Activated B cell treated with CpG ODN at 0.5 μM for 24 hours (primary cell): ENCODE measurements around the gene TCEA2. TPM values are rescaled to one million over a fixed set of nuclear protein-coding genes. Genes with fewer than 3 reads are reported as not detected.

Source experiments
- ATAC-seq: fragments of 200-7000 bp; cut with Tn5 transposase; one replicate; pipeline ENCODE4 v1.10.0; 2021; ENCODE audit warnings: low read depth, mild to moderate bottlenecking, moderate library complexity
- CTCF ChIA-PET: fragments of 350-600 bp; sonication (Branson Sonifier 250); formaldehyde crosslinking; loops from one replicate; lab custom pipeline; 2021; ENCODE audit warnings: antibody characterized with exemption; lab: Charles Lee
- POLR2A ChIA-PET: fragments of 350-600 bp; sonication (Branson Sonifier 250); formaldehyde crosslinking; loops from one replicate; lab custom pipeline; 2021; ENCODE audit warnings: antibody characterized with exemption; lab: Charles Lee
- DNase-seq: peaks from one replicate; pipeline ENCODE4 v3.0.0; 2022
- H3K27ac Mint-ChIP-seq: one replicate; pipeline ENCODE4 v1.8.0; 2020; ENCODE audit warnings: mixed read lengths
- H3K27me3 Mint-ChIP-seq: one replicate; pipeline ENCODE4 v1.8.0; 2021; ENCODE audit warnings: mixed read lengths
- H3K36me3 Mint-ChIP-seq: one replicate; pipeline ENCODE4 v1.8.0; 2021; ENCODE audit warnings: low read depth, mixed read lengths
- H3K4me1 Mint-ChIP-seq: one replicate; pipeline ENCODE4 v1.8.0; 2021; ENCODE audit warnings: mixed read lengths
- H3K4me3 Mint-ChIP-seq: one replicate; pipeline ENCODE4 v1.8.0; 2020; ENCODE audit warnings: mild to moderate bottlenecking, mixed read lengths
- H3K9me3 Mint-ChIP-seq: one replicate; pipeline ENCODE4 v1.8.0; 2020; ENCODE audit warnings: mixed read lengths
- intact Hi-C: fragments of 100-400 bp; cut with micrococcal nuclease; formaldehyde crosslinking; loops from one replicate; pipeline ENCODE4 v1.15.1; 2024
- total RNA-seq: library from RNA; stranded (reverse); gene quantifications from 2 replicates; pipeline ENCODE4 v1.2.3, GENCODE V29; 2022
- TF ChIP-seq, protein P1 (sequence below): fragments of 200-600 bp; IDR thresholded peaks from one replicate; pipeline ENCODE4 v1.8.0; 2022; ENCODE audit warnings: antibody characterized with exemption, mild to moderate bottlenecking

The TCEA2 gene
- total RNA-seq, 1 donor from 2014 or later = 20.3 TPM

DNA sequence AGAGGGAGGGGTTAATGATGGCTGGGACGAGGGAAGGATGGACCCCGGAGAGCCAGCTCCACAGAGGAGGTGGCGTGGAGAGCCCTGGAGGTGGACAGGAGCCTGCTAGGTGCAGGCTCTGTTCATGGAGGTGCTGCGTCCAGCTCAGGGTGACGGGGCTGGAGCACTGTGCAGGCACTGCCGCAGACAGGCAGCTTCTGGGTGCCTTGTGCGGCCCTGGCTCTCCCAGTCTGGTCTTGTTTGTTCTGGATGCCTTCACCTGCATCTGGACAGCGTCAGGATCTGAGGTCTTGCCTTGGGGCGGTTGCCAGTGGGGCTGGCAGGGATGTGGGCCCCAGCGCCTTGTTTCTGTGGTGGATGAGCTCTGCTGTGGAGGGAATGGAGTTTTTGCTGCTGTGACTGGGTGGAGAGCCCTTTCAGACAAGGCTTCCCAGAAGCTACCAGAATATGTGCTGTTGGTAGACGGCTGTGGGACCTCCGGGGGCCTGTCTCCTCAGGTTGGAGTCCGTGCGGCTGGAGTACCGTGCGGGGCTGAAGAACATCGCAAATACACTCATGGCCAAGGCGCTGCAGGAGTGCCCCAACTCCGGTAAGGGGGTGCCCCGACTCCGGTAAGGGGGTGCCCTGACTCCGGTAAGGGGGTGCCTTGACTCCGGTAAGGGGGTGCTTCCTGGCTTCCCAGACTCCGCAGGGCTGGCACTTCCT lies 34.9 kb upstream of the TCEA2 start:
- Mint-ChIP-seq H3K27ac (no peak overlapping the region), H3K27me3 (no peaks in the 10 kb centered on the region), H3K4me3 (no peak overlapping the region), H3K9me3 (no peaks in the 10 kb centered on the region), H3K4me1 (no peaks in the 10 kb centered on the region), H3K36me3 (peaks cover 91% of the 10 kb centered on the region)
- DNase-seq (no peak), ATAC-seq (no peak)
- TF ChIP-seq, protein P1, sequence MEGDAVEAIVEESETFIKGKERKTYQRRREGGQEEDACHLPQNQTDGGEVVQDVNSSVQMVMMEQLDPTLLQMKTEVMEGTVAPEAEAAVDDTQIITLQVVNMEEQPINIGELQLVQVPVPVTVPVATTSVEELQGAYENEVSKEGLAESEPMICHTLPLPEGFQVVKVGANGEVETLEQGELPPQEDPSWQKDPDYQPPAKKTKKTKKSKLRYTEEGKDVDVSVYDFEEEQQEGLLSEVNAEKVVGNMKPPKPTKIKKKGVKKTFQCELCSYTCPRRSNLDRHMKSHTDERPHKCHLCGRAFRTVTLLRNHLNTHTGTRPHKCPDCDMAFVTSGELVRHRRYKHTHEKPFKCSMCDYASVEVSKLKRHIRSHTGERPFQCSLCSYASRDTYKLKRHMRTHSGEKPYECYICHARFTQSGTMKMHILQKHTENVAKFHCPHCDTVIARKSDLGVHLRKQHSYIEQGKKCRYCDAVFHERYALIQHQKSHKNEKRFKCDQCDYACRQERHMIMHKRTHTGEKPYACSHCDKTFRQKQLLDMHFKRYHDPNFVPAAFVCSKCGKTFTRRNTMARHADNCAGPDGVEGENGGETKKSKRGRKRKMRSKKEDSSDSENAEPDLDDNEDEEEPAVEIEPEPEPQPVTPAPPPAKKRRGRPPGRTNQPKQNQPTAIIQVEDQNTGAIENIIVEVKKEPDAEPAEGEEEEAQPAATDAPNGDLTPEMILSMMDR = no peak
- CTCF ChIA-PET = interaction anchor here (0.7 kb wide), 1 partner anchor 25 kb away, joined by 3 read pairs; no protein-coding TSS in a partner anchor
- intact Hi-C loops = no loop called here
- POLR2A ChIA-PET = interaction anchor here (1.1 kb wide), 1 partner anchor 10 kb away, joined by 3 read pairs; no protein-coding TSS in a partner anchor

DNA sequence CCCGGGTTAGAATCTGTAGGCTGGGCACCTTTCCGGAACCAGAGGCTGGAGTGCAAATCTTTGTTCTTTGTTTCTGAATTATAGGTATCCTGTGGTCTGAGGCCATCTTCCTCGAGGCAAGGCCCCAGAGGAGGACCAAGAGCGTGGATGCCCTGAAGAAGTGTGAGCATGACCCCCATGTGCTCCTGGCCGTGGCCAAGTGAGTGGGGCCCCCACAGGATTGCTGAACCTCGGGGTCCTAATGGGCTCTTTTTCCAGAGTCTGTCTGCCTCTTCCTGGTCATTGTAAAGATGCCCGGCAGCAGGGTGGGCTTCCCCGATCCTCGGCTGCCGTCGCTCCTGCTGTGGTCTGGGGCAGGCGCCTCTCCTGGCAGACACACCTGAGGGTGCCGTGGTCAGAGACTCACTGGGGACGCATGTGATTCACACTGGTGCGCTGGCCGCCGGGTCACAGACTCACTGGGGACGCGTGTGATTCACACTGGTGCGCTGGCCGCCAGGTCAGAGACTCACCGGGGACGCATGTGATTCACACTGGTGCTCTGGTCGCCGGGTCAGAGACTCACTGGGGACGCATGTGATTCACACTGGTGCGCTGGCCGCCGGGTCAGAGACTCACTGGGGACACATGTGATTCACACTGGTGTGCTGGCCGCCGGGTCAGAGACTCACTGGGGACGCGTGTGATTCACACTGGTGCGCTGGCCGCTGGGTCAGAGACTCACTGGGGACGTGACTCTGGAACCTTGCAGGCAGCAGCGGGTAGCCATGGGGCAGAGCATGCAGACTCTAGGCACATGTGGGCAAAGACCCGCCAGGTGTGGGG lies 33.5 kb upstream of the TCEA2 start:
- CTCF ChIA-PET = no interaction called here
- TF ChIP-seq, protein P1 = no peak
- ATAC-seq = no peak
- Mint-ChIP-seq H3K4me3 (no peak overlapping the region), H3K9me3 (no peaks in the 10 kb centered on the region), H3K27ac (no peak overlapping the region), H3K27me3 (no peaks in the 10 kb centered on the region), H3K36me3 (peaks cover 91% of the 10 kb centered on the region), H3K4me1 (no peaks in the 10 kb centered on the region)
- DNase-seq = no peak
- POLR2A ChIA-PET = no interaction called here
- intact Hi-C loops = no loop called here

DNA sequence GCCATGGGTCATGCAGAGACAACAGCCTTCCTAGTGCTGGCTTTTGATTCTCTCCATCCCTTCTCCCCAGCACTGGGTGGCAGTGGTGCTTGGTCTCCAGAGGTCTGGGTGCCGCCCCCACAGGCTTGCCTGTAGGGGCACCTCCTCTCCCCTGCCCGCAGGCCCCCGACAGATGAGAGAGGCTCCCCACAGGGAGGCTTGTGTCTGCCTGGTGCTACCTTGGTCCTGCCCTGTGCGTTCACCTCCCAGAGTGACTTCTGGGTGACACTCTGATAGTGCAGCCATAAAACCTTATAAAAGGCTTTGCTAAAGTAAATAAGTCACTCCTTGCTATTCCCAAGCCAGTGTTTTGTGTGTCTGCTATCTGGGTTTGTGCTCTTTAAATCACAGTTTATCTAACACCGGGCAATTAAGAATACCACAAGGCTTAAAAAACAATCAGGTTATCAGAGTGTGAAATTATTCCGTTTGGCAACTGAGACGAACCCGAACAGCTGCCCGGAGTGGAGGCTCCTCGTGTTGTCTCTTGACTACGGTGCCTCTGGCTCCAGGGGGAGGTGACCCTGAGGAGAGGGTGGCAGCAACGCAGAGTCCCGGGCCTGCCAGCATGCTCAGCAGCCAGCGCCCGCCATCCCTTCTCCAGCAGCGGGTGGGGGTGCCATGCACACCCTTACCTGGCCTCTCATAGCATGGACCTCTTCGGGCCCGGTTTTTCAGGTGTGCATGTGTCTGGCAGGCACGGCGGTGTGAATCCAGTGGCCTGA lies 32.4 kb upstream of the TCEA2 start:
- DNase-seq = no peak
- Mint-ChIP-seq H3K4me1 (peaks cover 2% of the 10 kb centered on the region), H3K4me3 (no peak overlapping the region), H3K9me3 (no peaks in the 10 kb centered on the region), H3K27me3 (no peaks in the 10 kb centered on the region), H3K27ac (no peak overlapping the region), H3K36me3 (peaks cover 86% of the 10 kb centered on the region)
- intact Hi-C loops = no loop called here
- ChIA-PET CTCF (no interaction called here), POLR2A (no interaction called here)
- ATAC-seq = no peak
- TF ChIP-seq, protein P1 = no peak

DNA sequence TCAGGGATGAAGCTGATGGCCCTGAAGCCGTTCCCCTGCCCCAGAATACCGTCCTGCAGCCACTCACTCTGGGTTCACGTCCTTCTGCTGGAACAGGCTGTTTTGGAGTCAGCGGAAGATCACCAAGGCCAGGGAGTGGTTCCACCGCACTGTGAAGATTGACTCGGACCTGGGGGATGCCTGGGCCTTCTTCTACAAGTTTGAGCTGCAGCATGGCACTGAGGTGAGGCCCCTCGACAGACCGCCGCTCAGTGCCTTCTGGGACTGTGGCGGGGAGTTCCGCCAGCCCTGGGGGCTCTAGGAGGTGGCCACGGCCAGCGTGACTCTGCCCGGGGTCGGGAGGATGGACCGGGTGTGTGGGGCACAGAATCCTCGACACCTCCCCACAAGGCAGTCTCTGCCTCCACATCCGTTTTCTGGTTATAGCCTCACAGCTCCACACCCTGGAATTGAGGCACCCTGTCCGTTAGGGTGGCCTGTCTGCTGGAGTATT lies 31.1 kb upstream of the TCEA2 start:
- DNase-seq (no peak), ATAC-seq (no peak)
- Mint-ChIP-seq H3K36me3 (peaks cover 73% of the 10 kb centered on the region), H3K27ac (no peak overlapping the region), H3K9me3 (no peaks in the 10 kb centered on the region), H3K4me3 (no peak overlapping the region), H3K4me1 (peaks cover 2% of the 10 kb centered on the region), H3K27me3 (no peaks in the 10 kb centered on the region)
- intact Hi-C loops = no loop called here
- ChIA-PET CTCF (no interaction called here), POLR2A (no interaction called here)
- TF ChIP-seq, protein P1 = no peak
